LoVo (cell line): ENCODE results near the gene MPI.

Experiments
- DNase-seq: peaks from one replicate; pipeline ENCODE4 v3.0.0-alpha.2; 2016; ENCODE audit warnings: low spot score

MPI gene

GRCh38 chr15:74937590-74938371, 47.9 kb downstream of the MPI start, which contains the start of gene COX5A:
TSS of gene COX5A (minus strand) at chr15:74938073. CDS start at chr15:74938014, 59 bp downstream.
- peak; percentile 99 for DNase-seq

DNA sequence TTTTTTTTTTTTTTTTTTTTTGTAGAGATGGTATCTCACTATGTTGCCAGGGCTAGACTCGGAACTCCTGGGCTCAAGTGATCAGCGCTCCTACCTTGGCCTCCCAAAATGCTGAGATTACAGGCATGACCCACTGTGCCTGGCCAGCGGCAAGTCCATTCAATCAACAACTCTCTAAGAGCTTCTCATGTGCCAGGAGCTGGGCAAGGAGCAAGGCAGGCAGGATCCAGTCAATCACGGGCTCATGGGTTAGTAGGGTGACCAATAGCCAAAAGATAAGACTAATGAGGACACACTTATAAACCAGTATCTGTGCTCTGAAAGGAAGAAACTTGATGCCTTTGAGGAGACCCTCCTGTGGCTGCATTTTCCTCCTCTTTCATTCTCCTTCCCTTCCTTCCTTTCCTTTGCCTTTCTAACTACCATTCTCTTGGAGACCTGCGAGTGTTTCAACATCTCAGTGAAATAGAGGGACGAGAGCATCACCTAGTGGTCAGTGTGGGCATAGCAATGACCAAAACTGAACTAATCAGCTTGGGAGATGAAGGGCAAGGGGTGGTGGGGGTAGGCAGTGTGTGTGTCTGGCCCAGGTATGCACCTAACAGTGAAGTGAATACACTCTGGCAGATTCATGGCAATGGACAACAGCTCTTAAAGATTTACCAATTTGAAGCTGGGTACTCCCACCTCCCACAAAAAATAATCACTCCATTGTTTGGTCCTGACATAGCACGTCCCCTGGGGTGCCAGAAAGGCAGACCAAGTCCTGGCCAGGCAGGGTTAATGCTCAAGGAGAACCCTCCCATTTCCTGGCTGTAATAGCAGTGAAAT, 60.5 kb downstream of the MPI start:
- peak; percentile 74 for DNase-seq

DNA sequence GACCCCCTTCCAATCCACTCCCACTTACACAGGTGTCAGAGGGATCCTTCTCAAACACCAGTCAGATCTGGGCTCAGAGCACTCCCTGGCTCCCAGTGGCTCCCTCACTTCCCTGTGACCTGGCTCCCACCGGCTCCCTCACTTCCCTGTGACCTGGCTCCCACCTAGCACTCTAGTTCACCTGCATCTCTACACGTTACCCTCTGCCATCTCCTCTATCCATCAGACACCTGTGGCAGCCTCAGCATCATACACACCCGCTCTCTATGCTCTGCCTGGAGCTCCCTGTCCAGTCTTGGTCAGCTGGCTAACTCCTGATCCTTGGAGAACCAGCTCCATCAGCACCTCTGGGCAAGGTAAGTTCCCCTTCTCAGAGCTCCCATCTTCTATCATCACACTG, 61.2 kb downstream of the MPI start:
- DNase-seq, result no peak
